Neural cell (in vitro differentiated cells): ENCODE results near the gene CHRD.

Experiments
- CTCF ChIP-seq: fragments of 450-650 bp; IDR thresholded peaks from 2 replicates; pipeline ENCODE4 v1.5.1; 2014; ENCODE audit warnings: antibody characterized with exemption, mild to moderate bottlenecking, moderate library complexity; ENCODE audit not compliant: poor library complexity, severe bottlenecking
- RAD21 ChIP-seq: fragments of 450-650 bp; conservative IDR thresholded peaks from 2 replicates; pipeline ENCODE4 v1.6.1; 2014; ENCODE audit warnings: antibody characterized with exemption, mild to moderate bottlenecking, moderate library complexity
- SMC3 ChIP-seq: fragments of 450-650 bp; conservative IDR thresholded peaks from 2 replicates; pipeline ENCODE4 v1.6.1; 2014; ENCODE audit warnings: antibody characterized with exemption, mild to moderate bottlenecking, moderate library complexity; ENCODE audit not compliant: poor library complexity

DNA sequence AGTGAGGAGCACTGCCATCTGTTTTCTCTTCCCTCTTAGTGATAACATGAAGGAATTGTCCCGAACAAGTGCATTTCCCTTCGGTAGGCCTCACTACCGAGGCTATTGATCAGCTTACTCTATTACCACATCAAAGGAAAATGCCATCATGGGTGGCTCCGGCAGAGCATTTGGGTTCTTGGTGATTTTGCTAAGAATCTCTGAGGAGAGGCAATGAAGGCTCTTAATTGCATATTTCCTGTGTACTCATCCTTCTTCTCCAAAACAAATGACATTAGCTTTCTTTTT lies 35.3 kb downstream of the CHRD start:
- TF ChIP-seq CTCF (no peak), SMC3 (no peak), RAD21 (no peak)
